Activated CD8-positive, alpha-beta T cell treated with anti-CD3 and anti-CD28 coated beads for 36 hours (primary cell): ENCODE results near the gene RAB6A. TPM values are rescaled to one million over a fixed set of nuclear protein-coding genes. Genes with fewer than 3 reads are reported as not detected.

Experiments
- ATAC-seq: fragments of 200-7000 bp; cut with Tn5 transposase; one replicate; pipeline ENCODE4 v1.10.0; 2021; ENCODE audit warnings: mild to moderate bottlenecking, moderate library complexity
- CTCF ChIA-PET: fragments of 350-600 bp; sonication (Branson Sonifier 250); formaldehyde crosslinking; loops from one replicate; lab custom pipeline; 2021; ENCODE audit warnings: antibody characterized with exemption; lab: Charles Lee
- POLR2A ChIA-PET: fragments of 350-600 bp; sonication (Branson Sonifier 250); formaldehyde crosslinking; loops from one replicate; lab custom pipeline; 2021; ENCODE audit warnings: antibody characterized with exemption; lab: Charles Lee
- DNase-seq: peaks from one replicate; pipeline ENCODE4 v3.0.0-alpha.2; 2020
- H3K27ac Mint-ChIP-seq: one replicate; pipeline ENCODE4 v1.8.0; 2021; ENCODE audit warnings: mild to moderate bottlenecking, mixed read lengths
- H3K27me3 Mint-ChIP-seq: one replicate; pipeline ENCODE4 v1.8.0; 2021; ENCODE audit warnings: mixed read lengths
- H3K36me3 Mint-ChIP-seq: one replicate; pipeline ENCODE4 v1.8.0; 2021; ENCODE audit warnings: low read depth, mixed read lengths
- H3K4me1 Mint-ChIP-seq: one replicate; pipeline ENCODE4 v1.8.0; 2021; ENCODE audit warnings: low read depth, mixed read lengths
- H3K4me3 Mint-ChIP-seq: one replicate; pipeline ENCODE4 v1.8.0; 2021; ENCODE audit warnings: mild to moderate bottlenecking, moderate library complexity, mixed read lengths
- H3K9me3 Mint-ChIP-seq: one replicate; pipeline ENCODE4 v1.8.0; 2021; ENCODE audit warnings: mixed read lengths
- intact Hi-C: fragments of 100-400 bp; cut with micrococcal nuclease; formaldehyde crosslinking; loops from one replicate; pipeline ENCODE4 v1.10.0; 2022
- total RNA-seq, 2 experiments: library from RNA; stranded (reverse); gene quantifications; one replicate each; pipeline ENCODE4 v1.2.3, GENCODE V29; 2021
- TF ChIP-seq, protein P1 (sequence below): fragments of 200-600 bp; IDR thresholded peaks from one replicate; pipeline ENCODE4 v1.8.0; 2022; ENCODE audit warnings: antibody characterized with exemption, mild to moderate bottlenecking

Gene RAB6A
- total RNA-seq, 2 experiments from 2014 or later = 75.3 to 77.6 TPM

GRCh38 chr11:73758451-73758850 is 2.4 kb downstream of the RAB6A start:
- ChIA-PET CTCF (interaction anchor here (0.9 kb wide), 1 partner anchor 17 kb away, joined by 3 read pairs; no protein-coding TSS in a partner anchor), POLR2A (no interaction called here)
- Mint-ChIP-seq H3K27me3 (no peaks in the 10 kb centered on the region), H3K4me3 (peak overlapping the region; percentile 87), H3K36me3 (peaks cover 11% of the 10 kb centered on the region), H3K9me3 (no peaks in the 10 kb centered on the region), H3K4me1 (peaks cover 31% of the 10 kb centered on the region), H3K27ac (no peak overlapping the region)
- DNase-seq = no peak
- intact Hi-C loops = loop anchor here (10.0 kb wide), 1 partner anchor 116 kb away; the partner anchor contains the start of genes COA4 and PAAF1
- ATAC-seq = no peak
- TF ChIP-seq, protein P1, sequence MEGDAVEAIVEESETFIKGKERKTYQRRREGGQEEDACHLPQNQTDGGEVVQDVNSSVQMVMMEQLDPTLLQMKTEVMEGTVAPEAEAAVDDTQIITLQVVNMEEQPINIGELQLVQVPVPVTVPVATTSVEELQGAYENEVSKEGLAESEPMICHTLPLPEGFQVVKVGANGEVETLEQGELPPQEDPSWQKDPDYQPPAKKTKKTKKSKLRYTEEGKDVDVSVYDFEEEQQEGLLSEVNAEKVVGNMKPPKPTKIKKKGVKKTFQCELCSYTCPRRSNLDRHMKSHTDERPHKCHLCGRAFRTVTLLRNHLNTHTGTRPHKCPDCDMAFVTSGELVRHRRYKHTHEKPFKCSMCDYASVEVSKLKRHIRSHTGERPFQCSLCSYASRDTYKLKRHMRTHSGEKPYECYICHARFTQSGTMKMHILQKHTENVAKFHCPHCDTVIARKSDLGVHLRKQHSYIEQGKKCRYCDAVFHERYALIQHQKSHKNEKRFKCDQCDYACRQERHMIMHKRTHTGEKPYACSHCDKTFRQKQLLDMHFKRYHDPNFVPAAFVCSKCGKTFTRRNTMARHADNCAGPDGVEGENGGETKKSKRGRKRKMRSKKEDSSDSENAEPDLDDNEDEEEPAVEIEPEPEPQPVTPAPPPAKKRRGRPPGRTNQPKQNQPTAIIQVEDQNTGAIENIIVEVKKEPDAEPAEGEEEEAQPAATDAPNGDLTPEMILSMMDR = no peak

DNA sequence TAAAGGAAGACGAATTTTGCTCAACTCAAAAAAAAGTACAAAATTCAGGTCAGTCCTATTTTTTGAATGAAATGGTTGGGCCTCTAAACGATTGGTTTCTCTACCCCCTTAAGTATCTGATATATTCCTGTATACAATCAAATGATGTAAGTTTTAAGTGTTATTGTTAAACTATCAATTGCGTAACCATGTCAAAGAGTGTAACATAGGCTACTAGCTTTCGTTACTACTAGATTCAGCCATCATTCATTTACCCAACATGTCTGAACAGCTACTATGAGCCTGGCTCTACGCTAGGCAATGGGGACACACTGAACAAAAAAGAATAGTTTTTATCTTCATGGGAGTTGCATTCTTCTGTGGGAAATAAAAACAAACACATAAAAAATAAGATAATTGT is 3.3 kb downstream of the RAB6A start:
- ChIA-PET POLR2A (no interaction called here), CTCF (interaction anchor here (0.9 kb wide), 1 partner anchor 17 kb away, joined by 3 read pairs; no protein-coding TSS in a partner anchor)
- Mint-ChIP-seq H3K4me3 (no peak overlapping the region), H3K36me3 (peaks cover 11% of the 10 kb centered on the region), H3K27me3 (no peaks in the 10 kb centered on the region), H3K4me1 (peaks cover 35% of the 10 kb centered on the region), H3K9me3 (no peaks in the 10 kb centered on the region), H3K27ac (no peak overlapping the region)
- TF ChIP-seq, protein P1 = no peak
- DNase-seq = no peak
- intact Hi-C loops = loop anchor here (10.0 kb wide), 1 partner anchor 117 kb away; the partner anchor contains the start of genes COA4 and PAAF1
- ATAC-seq = no peak

DNA sequence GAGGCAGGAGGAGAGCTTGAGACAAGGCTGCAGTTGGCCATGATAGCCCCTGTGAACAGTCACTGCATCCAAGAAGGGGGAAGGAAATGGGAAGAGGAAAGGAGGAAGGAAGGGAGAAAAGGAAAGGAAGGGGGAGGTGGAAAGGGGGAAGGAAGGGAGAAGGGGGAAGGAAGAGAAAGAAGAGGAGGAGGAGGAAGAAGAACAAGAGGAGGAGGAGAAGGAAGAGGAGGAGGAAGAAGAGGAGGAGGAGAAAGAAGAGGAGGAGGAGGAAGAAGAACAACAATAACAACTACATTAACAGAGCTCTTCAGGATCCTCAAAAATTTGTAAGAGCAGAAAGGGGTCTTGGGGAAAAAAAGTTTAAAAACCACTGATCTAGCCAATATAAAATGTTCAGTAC is 5.2 kb downstream of the RAB6A start:
- no peak overlapping the region for H3K4me3 Mint-ChIP-seq
- no peaks in the 10 kb centered on the region for H3K9me3 Mint-ChIP-seq
- H3K4me1 Mint-ChIP-seq = peaks cover 48% of the 10 kb centered on the region
- no peak overlapping the region for H3K27ac Mint-ChIP-seq
- ChIA-PET CTCF (no interaction called here), POLR2A (no interaction called here)
- ATAC-seq (no peak), DNase-seq (no peak)
- intact Hi-C loops = loop anchor here (10.0 kb wide), 1 partner anchor 119 kb away; the partner anchor contains the start of genes COA4 and PAAF1
- TF ChIP-seq, protein P1 = no peak
- no peaks in the 10 kb centered on the region for H3K27me3 Mint-ChIP-seq
- peaks cover 23% of the 10 kb centered on the region for H3K36me3 Mint-ChIP-seq

DNA sequence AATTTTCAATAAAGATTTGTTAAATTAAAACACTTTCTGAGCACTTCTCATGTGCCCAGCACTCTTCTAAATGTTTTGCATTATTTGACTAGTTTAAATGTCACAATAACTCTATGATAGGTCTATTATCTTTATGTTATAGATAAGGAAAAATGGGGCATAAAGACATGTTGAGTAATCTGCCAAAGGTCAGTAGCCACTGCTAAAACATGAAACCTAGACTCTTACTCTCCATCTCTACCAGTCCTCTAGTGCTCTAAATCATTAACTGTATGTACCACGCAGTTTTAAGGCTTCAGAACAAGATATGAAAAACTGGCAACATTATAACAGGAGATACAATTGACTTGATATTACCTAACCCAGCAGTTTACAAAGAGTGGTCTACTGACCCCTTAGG is 6.9 kb downstream of the RAB6A start:
- no peak for ATAC-seq

GRCh38 chr11:73752903-73753302 is 8.0 kb downstream of the RAB6A start:
- no peak overlapping the region for H3K27ac Mint-ChIP-seq

More for the DNA sequence above, 6.9 kb downstream of the RAB6A start:
- no peak overlapping the region for H3K4me3 Mint-ChIP-seq
- CTCF ChIA-PET = no interaction called here
- intact Hi-C loops = loop anchor here (10.0 kb wide), 1 partner anchor 121 kb away; the partner anchor contains the start of genes COA4 and PAAF1
- H3K9me3 Mint-ChIP-seq = no peaks in the 10 kb centered on the region
- peaks cover 52% of the 10 kb centered on the region for H3K4me1 Mint-ChIP-seq
- TF ChIP-seq, protein P1 = no peak
- H3K27me3 Mint-ChIP-seq = no peaks in the 10 kb centered on the region
- no peak for DNase-seq
- peaks cover 18% of the 10 kb centered on the region for H3K36me3 Mint-ChIP-seq
- POLR2A ChIA-PET = no interaction called here
- H3K27ac Mint-ChIP-seq = no peak overlapping the region

More at GRCh38 chr11:73752903-73753302, 8.0 kb downstream of the RAB6A start:
- H3K36me3 Mint-ChIP-seq = peaks cover 18% of the 10 kb centered on the region
- ChIA-PET POLR2A (interaction anchor here (0.6 kb wide), 2 partner anchors 8 to 127 kb away, joined by 3 read pairs; partner anchors contain the start of gene RAB6A), CTCF (interaction anchor here (0.9 kb wide), 1 partner anchor 12 kb away, joined by 3 read pairs; no protein-coding TSS in a partner anchor)
- TF ChIP-seq, protein P1 = no peak
- DNase-seq (no peak), ATAC-seq (no peak)
- no peaks in the 10 kb centered on the region for H3K9me3 Mint-ChIP-seq
- H3K27me3 Mint-ChIP-seq = no peaks in the 10 kb centered on the region
- peaks cover 45% of the 10 kb centered on the region for H3K4me1 Mint-ChIP-seq
- H3K4me3 Mint-ChIP-seq = no peak overlapping the region
- intact Hi-C loops = loop anchor here (10.0 kb wide), 1 partner anchor 122 kb away; the partner anchor contains the start of genes COA4 and PAAF1
